Measurements from ENCODE around the gene ZNF407.
A peak's percentile ranks its signal among the peaks of the same experiment; 100 is the strongest.

Gene ZNF407

DNA sequence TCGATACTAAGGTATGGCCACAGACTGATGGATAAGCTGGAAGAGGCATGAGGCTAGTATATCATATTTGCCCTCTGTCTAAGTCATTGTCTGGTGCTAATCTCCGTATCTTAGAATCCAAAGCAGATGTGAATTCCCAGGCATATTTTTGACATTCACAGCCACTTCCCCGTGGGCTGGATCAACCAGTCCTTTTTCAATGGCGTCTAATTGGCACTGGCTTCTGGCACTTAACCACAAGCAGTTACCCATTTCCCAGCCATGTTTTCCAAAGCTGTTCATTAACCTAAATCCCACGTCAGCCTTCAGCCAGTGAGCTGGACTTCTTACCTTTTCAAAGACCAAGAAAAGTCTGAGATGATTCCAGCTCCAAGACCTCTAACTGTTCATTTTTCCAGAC, 20.7 kb upstream of the ZNF407 start:
- H3K27ac ChIP-seq (replicated peaks) = no peak overlapping the region
- DNase-seq (ENCODE audit: low read depth in 1 of 2, low spot score in 1 of 2) = no peak
- no peak for TF ChIP-seq CTCF (IDR thresholded peaks at IDR 0.05; ENCODE audit: insufficient read depth, low read length)
- no peaks in the 10 kb centered on the region for H3K27me3 ChIP-seq (ENCODE audit: insufficient read depth, poor library complexity, severe bottlenecking)
- H3K4me3 ChIP-seq (replicated peaks; ENCODE audit: insufficient read depth, low read length) = no peak overlapping the region

DNA sequence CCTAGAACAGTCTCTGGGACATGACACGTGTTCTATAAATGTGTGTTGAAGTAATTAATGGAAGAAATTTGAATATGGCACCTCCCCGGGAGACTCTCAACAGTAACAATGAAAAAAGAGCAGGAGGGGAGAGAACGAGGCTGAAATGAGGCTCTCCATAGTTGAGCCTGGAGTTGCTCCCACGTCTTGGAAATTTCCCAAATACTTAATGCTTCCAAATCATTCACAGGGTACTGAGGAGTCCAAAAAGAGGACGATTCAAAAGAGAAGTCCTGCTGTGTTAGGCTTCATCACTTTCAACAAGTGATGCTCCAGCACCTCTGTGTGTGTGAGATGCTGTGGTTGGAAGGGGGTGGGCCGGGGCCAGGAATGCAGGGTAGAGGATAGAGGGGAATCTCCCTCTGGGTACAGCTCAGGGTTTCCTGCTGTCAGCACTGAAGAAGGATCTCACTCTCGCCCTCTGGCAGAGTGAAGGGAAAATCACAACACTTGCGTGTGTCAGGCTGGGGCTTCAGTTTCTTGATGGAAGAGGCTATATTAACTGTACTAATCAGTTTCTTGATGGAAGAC, 18.1 kb upstream of the ZNF407 start:
- H3K27me3 ChIP-seq (ENCODE audit: insufficient read depth, poor library complexity, severe bottlenecking) = no peaks in the 10 kb centered on the region
- no peak overlapping the region for H3K4me3 ChIP-seq (replicated peaks; ENCODE audit: insufficient read depth, low read length)
- TF ChIP-seq, protein P1, sequence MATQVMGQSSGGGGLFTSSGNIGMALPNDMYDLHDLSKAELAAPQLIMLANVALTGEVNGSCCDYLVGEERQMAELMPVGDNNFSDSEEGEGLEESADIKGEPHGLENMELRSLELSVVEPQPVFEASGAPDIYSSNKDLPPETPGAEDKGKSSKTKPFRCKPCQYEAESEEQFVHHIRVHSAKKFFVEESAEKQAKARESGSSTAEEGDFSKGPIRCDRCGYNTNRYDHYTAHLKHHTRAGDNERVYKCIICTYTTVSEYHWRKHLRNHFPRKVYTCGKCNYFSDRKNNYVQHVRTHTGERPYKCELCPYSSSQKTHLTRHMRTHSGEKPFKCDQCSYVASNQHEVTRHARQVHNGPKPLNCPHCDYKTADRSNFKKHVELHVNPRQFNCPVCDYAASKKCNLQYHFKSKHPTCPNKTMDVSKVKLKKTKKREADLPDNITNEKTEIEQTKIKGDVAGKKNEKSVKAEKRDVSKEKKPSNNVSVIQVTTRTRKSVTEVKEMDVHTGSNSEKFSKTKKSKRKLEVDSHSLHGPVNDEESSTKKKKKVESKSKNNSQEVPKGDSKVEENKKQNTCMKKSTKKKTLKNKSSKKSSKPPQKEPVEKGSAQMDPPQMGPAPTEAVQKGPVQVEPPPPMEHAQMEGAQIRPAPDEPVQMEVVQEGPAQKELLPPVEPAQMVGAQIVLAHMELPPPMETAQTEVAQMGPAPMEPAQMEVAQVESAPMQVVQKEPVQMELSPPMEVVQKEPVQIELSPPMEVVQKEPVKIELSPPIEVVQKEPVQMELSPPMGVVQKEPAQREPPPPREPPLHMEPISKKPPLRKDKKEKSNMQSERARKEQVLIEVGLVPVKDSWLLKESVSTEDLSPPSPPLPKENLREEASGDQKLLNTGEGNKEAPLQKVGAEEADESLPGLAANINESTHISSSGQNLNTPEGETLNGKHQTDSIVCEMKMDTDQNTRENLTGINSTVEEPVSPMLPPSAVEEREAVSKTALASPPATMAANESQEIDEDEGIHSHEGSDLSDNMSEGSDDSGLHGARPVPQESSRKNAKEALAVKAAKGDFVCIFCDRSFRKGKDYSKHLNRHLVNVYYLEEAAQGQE (IDR thresholded peaks at IDR 0.05; ENCODE audit: insufficient replicate concordance, low read depth) = no peak
- TF ChIP-seq SPI1 (IDR thresholded peaks at IDR 0.05; ENCODE audit: borderline replicate concordance, low read depth) (no peak), GABPA (IDR thresholded peaks at IDR 0.05; ENCODE audit: low read depth) (no peak), POLR2AphosphoS5 (IDR thresholded peaks at IDR 0.05; ENCODE audit: low read depth) (no peak), CTCF (IDR thresholded peaks at IDR 0.05; ENCODE audit: insufficient read depth, low read length) (no peak)
- H3K27ac ChIP-seq (replicated peaks) = no peak overlapping the region
- DNase-seq (ENCODE audit: low read depth in 1 of 2, low spot score in 1 of 2) = no peak

- peak overlapping the region; percentile 58 for H3K27ac ChIP-seq (replicated peaks)
- TF ChIP-seq CTCF (IDR thresholded peaks at IDR 0.05; ENCODE audit: insufficient read depth, low read length) = no peak
- TF ChIP-seq, protein P1 (IDR thresholded peaks at IDR 0.05; ENCODE audit: insufficient replicate concordance, low read depth) = no peak
These were observed 15.0 kb upstream of the ZNF407 start for GRCh38 chr18:74582642-74583041.

GRCh38 chr18:74587441-74587840, 10.2 kb upstream of the ZNF407 start:
- no peak overlapping the region for H3K4me3 ChIP-seq (replicated peaks; ENCODE audit: insufficient read depth, low read length)
- DNase-seq (ENCODE audit: low read depth in 1 of 2, low spot score in 1 of 2) = peak in 1 of 2 experiments; percentile 60
- H3K27me3 ChIP-seq (ENCODE audit: insufficient read depth, poor library complexity, severe bottlenecking) = no peaks in the 10 kb centered on the region
- TF ChIP-seq SPI1 (IDR thresholded peaks at IDR 0.05; ENCODE audit: borderline replicate concordance, low read depth) (peak; percentile 55; the same call in 1 of the 2 replicates), POLR2AphosphoS5 (IDR thresholded peaks at IDR 0.05; ENCODE audit: low read depth) (no peak)
- H3K27ac ChIP-seq (replicated peaks) = no peak overlapping the region; the same call in 1 of the 2 replicates

More at GRCh38 chr18:74582642-74583041, 15.0 kb upstream of the ZNF407 start:
- H3K4me3 ChIP-seq (replicated peaks; ENCODE audit: insufficient read depth, low read length) = no peak overlapping the region
- DNase-seq (ENCODE audit: low read depth in 1 of 2, low spot score in 1 of 2) = no peak
- no peaks in the 10 kb centered on the region for H3K27me3 ChIP-seq (ENCODE audit: insufficient read depth, poor library complexity, severe bottlenecking)
